T-helper 1 cell treated with Interleukin-12 subunit alpha and Interleukin-12 subunit beta and Interleukin-4 antibody, amounts not matched to agents 30 ng/mL and 1 ng/mL, for 36 hours (primary cell): ENCODE data around the gene DDHD1. TPM values are rescaled to one million over a fixed set of nuclear protein-coding genes. Genes with fewer than 3 reads are reported as not detected.
"Not testable (repeated sequence)": the region's sequence is repeated elsewhere in the genome, so short reads cannot be mapped to it uniquely, and the experiment has no call there.

Experiments used
- intact Hi-C: fragments of 100-400 bp; cut with micrococcal nuclease; formaldehyde crosslinking; loops from one replicate; pipeline ENCODE4 v1.15.1; 2024
- total RNA-seq: library from RNA; stranded (reverse); gene quantifications from 2 replicates; pipeline ENCODE4 v1.2.3, GENCODE V29; 2022

The DDHD1 gene
- total RNA-seq, 1 donor from 2014 or later: 124 TPM

- intact Hi-C loops: no loop called here
Measured at GRCh38 chr14:53110096-53110495, 43.0 kb downstream of the DDHD1 start.

GRCh38 chr14:53109105-53110041 lies 43.8 kb downstream of the DDHD1 start:
- intact Hi-C loops: loop anchor here (1.0 to 5.0 kb wide), 15 partner anchors 18 to 1457 kb away; partner anchors contain the start of genes CDKN3, CNIH1, DDHD1 and FRMD6

- intact Hi-C loops: loop anchor here (1.0 to 5.0 kb wide), 16 partner anchors 12 to 1456 kb away; partner anchors contain the start of genes CDKN3, CNIH1, DDHD1 and FRMD6
Measured at GRCh38 chr14:53108292-53109104, 44.6 kb downstream of the DDHD1 start.

GRCh38 chr14:53106768-53107167 lies 46.4 kb downstream of the DDHD1 start:
- intact Hi-C loops: loop anchor here (5.0 kb wide), 3 partner anchors 201 to 1454 kb away; partner anchors contain the start of gene FRMD6

- intact Hi-C loops: no loop called here
Measured at GRCh38 chr14:53103636-53104340, 49.3 kb downstream of the DDHD1 start.

- intact Hi-C loops: no loop called here
Measured at GRCh38 chr14:53093206-53093605, 59.9 kb downstream of the DDHD1 start.

- intact Hi-C loops: no loop called here
Measured at GRCh38 chr14:53090853-53091252, 62.3 kb downstream of the DDHD1 start.

GRCh38 chr14:53084954-53085353 lies 68.2 kb downstream of the DDHD1 start:
- intact Hi-C loops: not testable (repeated sequence)

- intact Hi-C loops: no loop called here
Measured at GRCh38 chr14:53064475-53064874, 88.6 kb downstream of the DDHD1 start.

GRCh38 chr14:53062856-53063255 lies 90.3 kb downstream of the DDHD1 start:
- intact Hi-C loops: no loop called here

- intact Hi-C loops: no loop called here
Measured at GRCh38 chr14:53060046-53060445, 93.1 kb downstream of the DDHD1 start.

- intact Hi-C loops: loop anchor here (1.0 to 5.0 kb wide), 6 partner anchors 98 to 251 kb away; partner anchors contain the start of genes DDHD1 and FERMT2
Measured at GRCh38 chr14:53055003-53055402, 98.1 kb downstream of the DDHD1 start.

- intact Hi-C loops: no loop called here
Measured at GRCh38 chr14:53054457-53054856, 98.7 kb downstream of the DDHD1 start.

- intact Hi-C loops: no loop called here
Measured at GRCh38 chr14:53048631-53049030, 104.5 kb downstream of the DDHD1 start.

GRCh38 chr14:53047307-53048069 lies 105.6 kb downstream of the DDHD1 start:
- intact Hi-C loops: no loop called here

GRCh38 chr14:53044486-53044885 lies 108.6 kb downstream of the DDHD1 start:
- intact Hi-C loops: no loop called here

GRCh38 chr14:53043027-53043581 lies 110.0 kb downstream of the DDHD1 start:
- intact Hi-C loops: no loop called here

GRCh38 chr14:53042480-53042879 lies 110.6 kb downstream of the DDHD1 start:
- intact Hi-C loops: no loop called here

- intact Hi-C loops: no loop called here
Measured at GRCh38 chr14:53041067-53041466, 112.1 kb downstream of the DDHD1 start.

GRCh38 chr14:53038629-53039028 lies 114.5 kb downstream of the DDHD1 start:
- intact Hi-C loops: no loop called here
